ENCODE results near the gene HDGFL3.

DNA sequence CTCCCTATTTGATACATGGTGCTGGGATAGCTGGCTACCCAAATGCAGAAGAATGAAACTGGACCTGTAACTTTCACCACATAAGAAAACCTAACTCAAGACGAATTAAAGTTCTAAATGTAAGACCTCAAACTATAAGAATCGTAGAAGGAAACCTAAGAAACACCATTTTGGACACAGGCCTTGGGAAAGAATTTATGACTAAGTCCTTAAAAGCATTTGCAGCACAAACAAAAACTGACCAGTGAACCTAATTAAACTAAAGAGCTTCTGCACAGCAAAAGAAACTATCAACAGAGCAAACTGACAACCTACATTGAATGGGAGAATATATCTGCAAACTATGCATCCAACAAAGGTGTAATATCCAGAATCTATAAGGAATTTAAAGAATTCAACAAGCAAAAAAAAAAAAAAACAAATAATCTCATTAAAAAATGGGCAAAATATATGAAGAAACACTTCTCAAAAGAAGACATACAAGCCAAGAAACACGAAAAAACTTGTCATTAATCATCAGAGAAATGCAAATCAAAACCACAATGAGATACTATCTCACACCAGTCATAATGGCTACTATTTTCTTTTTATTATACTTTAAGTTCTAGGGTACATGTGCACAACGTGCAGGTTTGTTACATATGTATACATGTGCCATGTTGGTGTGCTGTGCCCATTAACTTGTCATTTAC, 37.0 kb downstream of the HDGFL3 start:
- TF ChIP-seq, protein P1, sequence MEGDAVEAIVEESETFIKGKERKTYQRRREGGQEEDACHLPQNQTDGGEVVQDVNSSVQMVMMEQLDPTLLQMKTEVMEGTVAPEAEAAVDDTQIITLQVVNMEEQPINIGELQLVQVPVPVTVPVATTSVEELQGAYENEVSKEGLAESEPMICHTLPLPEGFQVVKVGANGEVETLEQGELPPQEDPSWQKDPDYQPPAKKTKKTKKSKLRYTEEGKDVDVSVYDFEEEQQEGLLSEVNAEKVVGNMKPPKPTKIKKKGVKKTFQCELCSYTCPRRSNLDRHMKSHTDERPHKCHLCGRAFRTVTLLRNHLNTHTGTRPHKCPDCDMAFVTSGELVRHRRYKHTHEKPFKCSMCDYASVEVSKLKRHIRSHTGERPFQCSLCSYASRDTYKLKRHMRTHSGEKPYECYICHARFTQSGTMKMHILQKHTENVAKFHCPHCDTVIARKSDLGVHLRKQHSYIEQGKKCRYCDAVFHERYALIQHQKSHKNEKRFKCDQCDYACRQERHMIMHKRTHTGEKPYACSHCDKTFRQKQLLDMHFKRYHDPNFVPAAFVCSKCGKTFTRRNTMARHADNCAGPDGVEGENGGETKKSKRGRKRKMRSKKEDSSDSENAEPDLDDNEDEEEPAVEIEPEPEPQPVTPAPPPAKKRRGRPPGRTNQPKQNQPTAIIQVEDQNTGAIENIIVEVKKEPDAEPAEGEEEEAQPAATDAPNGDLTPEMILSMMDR (IDR thresholded peaks at IDR 0.05): no peak
- TF ChIP-seq POLR2A (IDR thresholded peaks at IDR 0.05) (no peak), EP300 (IDR thresholded peaks at IDR 0.05) (no peak)

Measured in ovary (tissue), 3 donors.